ENCODE measurements around the gene IFNL2. TPM values are rescaled to one million over a fixed set of nuclear protein-coding genes. Genes with fewer than 3 reads are reported as not detected.

The IFNL2 gene
- total and polyA plus RNA-seq, 7 experiments from 2014 or later: not detected

- no peak overlapping the region for H3K27ac ChIP-seq (ENCODE audit: low read depth, low read length)
- ATAC-seq (no peak), DNase-seq (no peak)
- CTCF ChIA-PET: no interaction called here
- no peaks in the 10 kb centered on the region for H3K9me3 ChIP-seq (ENCODE audit: control insufficient read depth in 2 of 3, low read length in 3 of 3)
- Mint-ChIP-seq H3K27ac (peak overlapping the region; percentile 0 to 88 (median 50)), H3K27me3 (peaks cover 0 to 8% (median 0%) of the 10 kb centered on the region in 5 donors), H3K36me3 (peaks cover 3 to 13% (median 7%) of the 10 kb centered on the region in 5 donors), H3K4me1 (peaks cover 20 to 48% (median 30%) of the 10 kb centered on the region in 7 donors), H3K9me3 (no peaks in the 10 kb centered on the region), H3K4me3 (peak overlapping the region; percentile 49 to 89 (median 77))
- intact Hi-C loops (cut with micrococcal nuclease): no loop called here
- peak overlapping the region; percentile 62 for H3K4me3 ChIP-seq (ENCODE audit: low read length)
- peaks cover 0 to 21% (median 4%) of the 10 kb centered on the region in 3 experiments for H3K36me3 ChIP-seq (ENCODE audit: control insufficient read depth in 2 of 3, insufficient read depth in 3 of 3, low read length in 3 of 3)
- H3K27me3 ChIP-seq (ENCODE audit: control insufficient read depth in 2 of 2, insufficient read depth in 2 of 2, low read length in 2 of 2): no peaks in the 10 kb centered on the region
- POLR2A ChIA-PET: no interaction called here
- peaks cover 9 to 10% of the 10 kb centered on the region in 2 donors for H3K4me1 ChIP-seq (ENCODE audit: control insufficient read depth in 2 of 2, insufficient read depth in 2 of 2, low read length in 2 of 2)
These were observed 51.1 kb downstream of the IFNL2 start for GRCh38 chr19:39319098-39319891.

Other genes with a start within 250 kb of the IFNL2 start
- gene FBXO27, start 235.8 kb upstream of the IFNL2 start, total RNA-seq: under 1 TPM in 3 of 5 experiments, not detected in 2; 0.35 to 0.48 (median 0.39) TPM
- not detected for gene FBXO27, start 235.8 kb upstream of the IFNL2 start, polyA plus RNA-seq
- not detected for gene ACP7, start 184.0 kb upstream of the IFNL2 start, total RNA-seq
- not detected for gene ACP7, start 184.0 kb upstream of the IFNL2 start, polyA plus RNA-seq
- gene PAK4, start 142.6 kb upstream of the IFNL2 start, total RNA-seq: 10 to 100 TPM in 4 of 5 experiments, 1 to 10 TPM in 1; 9.3 to 17.5 (median 12.7) TPM
- gene PAK4, start 142.6 kb upstream of the IFNL2 start, polyA plus RNA-seq: 1 to 10 TPM; 1.0 to 1.9 TPM
- not detected for gene NCCRP1, start 71.4 kb upstream of the IFNL2 start, total RNA-seq
- not detected for gene NCCRP1, start 71.4 kb upstream of the IFNL2 start, polyA plus RNA-seq
- gene SYCN, start 64.1 kb upstream of the IFNL2 start, total RNA-seq: not detected
- not detected for gene SYCN, start 64.1 kb upstream of the IFNL2 start, polyA plus RNA-seq
- not detected for gene IFNL3, start 23.4 kb upstream of the IFNL2 start, total RNA-seq
- not detected for gene IFNL3, start 23.4 kb upstream of the IFNL2 start, polyA plus RNA-seq
- not detected for gene IFNL4, start 19.5 kb upstream of the IFNL2 start, total RNA-seq
- gene IFNL4, start 19.5 kb upstream of the IFNL2 start, polyA plus RNA-seq: not detected
- gene IFNL1, start 28.0 kb downstream of the IFNL2 start, total RNA-seq: not detected
- not detected for gene IFNL1, start 28.0 kb downstream of the IFNL2 start, polyA plus RNA-seq
- gene LRFN1, start 52.5 kb downstream of the IFNL2 start, total RNA-seq: 10 to 100 TPM in 2 of 5 experiments, 1 to 10 TPM in 3; 4.0 to 11.6 (median 6.0) TPM
- 1 to 10 TPM; 3.9 to 7.1 TPM for gene LRFN1, start 52.5 kb downstream of the IFNL2 start, polyA plus RNA-seq
- gene GMFG, start 67.6 kb downstream of the IFNL2 start, total RNA-seq: 100 to 1,000 TPM; 345 to 516 (median 429) TPM
- 1,000 to 10,000 TPM; 1,379 to 1,413 TPM for gene GMFG, start 67.6 kb downstream of the IFNL2 start, polyA plus RNA-seq
- 10 to 100 TPM; 52.0 to 84.6 (median 65.6) TPM for gene SAMD4B, start 74.0 kb downstream of the IFNL2 start, total RNA-seq
- gene SAMD4B, start 74.0 kb downstream of the IFNL2 start, polyA plus RNA-seq: 10 to 100 TPM in 1 of 2 donors, 1 to 10 TPM in 1; 7.3 to 19.7 TPM
- gene PAF1, start 122.7 kb downstream of the IFNL2 start, total RNA-seq: 100 to 1,000 TPM in 1 of 5 experiments, 10 to 100 TPM in 4; 42.8 to 104 (median 55.5) TPM
- gene PAF1, start 122.7 kb downstream of the IFNL2 start, polyA plus RNA-seq: 10 to 100 TPM; 35.8 to 59.7 TPM
- 10 to 100 TPM; 44.2 to 57.2 (median 49.4) TPM for gene MED29, start 123.0 kb downstream of the IFNL2 start, total RNA-seq
- 10 to 100 TPM; 57.4 to 61.0 TPM for gene MED29, start 123.0 kb downstream of the IFNL2 start, polyA plus RNA-seq
- 1,000 to 10,000 TPM in 1 of 5 experiments, 100 to 1,000 TPM in 3, 10 to 100 TPM in 1; 72.1 to 1,250 (median 187) TPM for gene ZFP36, start 138.5 kb downstream of the IFNL2 start, total RNA-seq
- 10 to 100 TPM; 75.5 to 97.1 TPM for gene ZFP36, start 138.5 kb downstream of the IFNL2 start, polyA plus RNA-seq
- gene PLEKHG2, start 144.3 kb downstream of the IFNL2 start, total RNA-seq: 100 to 1,000 TPM in 1 of 5 experiments, 10 to 100 TPM in 4; 16.4 to 205 (median 58.2) TPM
- gene PLEKHG2, start 144.3 kb downstream of the IFNL2 start, polyA plus RNA-seq: 10 to 100 TPM in 1 of 2 donors, 1 to 10 TPM in 1; 2.6 to 18.5 TPM
- gene RPS16, start 167.6 kb downstream of the IFNL2 start, total RNA-seq: 1,000 to 10,000 TPM; 2,281 to 4,335 (median 4,063) TPM
- 1,000 to 10,000 TPM; 2,448 to 2,618 TPM for gene RPS16, start 167.6 kb downstream of the IFNL2 start, polyA plus RNA-seq
- gene SUPT5H, start 177.2 kb downstream of the IFNL2 start, total RNA-seq: 100 to 1,000 TPM; 180 to 247 (median 203) TPM
- gene SUPT5H, start 177.2 kb downstream of the IFNL2 start, polyA plus RNA-seq: 100 to 1,000 TPM in 1 of 2 donors, 10 to 100 TPM in 1; 78.7 to 127 TPM
- 10 to 100 TPM; 43.5 to 70.0 (median 50.0) TPM for gene TIMM50, start 212.4 kb downstream of the IFNL2 start, total RNA-seq
- gene TIMM50, start 212.4 kb downstream of the IFNL2 start, polyA plus RNA-seq: 10 to 100 TPM; 43.8 to 50.8 TPM
- gene DLL3, start 230.6 kb downstream of the IFNL2 start, total RNA-seq: under 1 TPM in 2 of 5 experiments, not detected in 3; 0.15 to 0.22 TPM
- gene DLL3, start 230.6 kb downstream of the IFNL2 start, polyA plus RNA-seq: under 1 TPM; 0.08 to 0.12 TPM
- gene SELENOV, start 246.7 kb downstream of the IFNL2 start, total RNA-seq: not detected
- gene SELENOV, start 246.7 kb downstream of the IFNL2 start, polyA plus RNA-seq: not detected